Colonic mucosa (tissue), 4 donors: Measurements from ENCODE around the gene KIF27. TPM values are rescaled to one million over a fixed set of nuclear protein-coding genes. Genes with fewer than 3 reads are reported as not detected.
"Not testable (repeated sequence)": the region's sequence is repeated elsewhere in the genome, so short reads cannot be mapped to it uniquely, and the experiment has no call there.

Source experiments
- DNase-seq: peaks from one replicate; pipeline ENCODE4 v3.0.0-alpha.2; 2020
- H3K27ac ChIP-seq: fragments of 200-600 bp; one replicate; pipeline ENCODE4 v1.8.0; 2021
- H3K27me3 ChIP-seq: fragments of 200-600 bp; one replicate; pipeline ENCODE4 v1.8.0; 2021
- H3K36me3 ChIP-seq: fragments of 200-600 bp; one replicate; pipeline ENCODE4 v1.8.0; 2021
- H3K4me1 ChIP-seq: fragments of 200-600 bp; one replicate; pipeline ENCODE4 v1.8.0; 2021; ENCODE audit warnings: mild to moderate bottlenecking
- H3K4me3 ChIP-seq: fragments of 200-600 bp; one replicate; pipeline ENCODE4 v1.8.0; 2021
- H3K9ac ChIP-seq, 2 donors: one replicate each; pipeline ENCODE4 v1.7.0; 2013; ENCODE audit warnings: control low read depth in 2 of 2, low read depth in 2 of 2, low read length in 2 of 2
- H3K9me3 ChIP-seq: fragments of 200-600 bp; one replicate; pipeline ENCODE4 v1.8.0; 2021
- CTCF ChIP-seq: fragments of 200-600 bp; IDR thresholded peaks from one replicate; pipeline ENCODE4 v1.8.0; 2022; ENCODE audit warnings: antibody characterized with exemption, mild to moderate bottlenecking
- intact Hi-C: fragments of 100-400 bp; cut with DNase I; formaldehyde crosslinking; loops from one replicate; pipeline ENCODE4 v1.14.1; 2022
- total RNA-seq, 2 donors: library from RNA; stranded (reverse); fragmentation: NEBNext Ultra II Directional in 1 of 2; extraction: Animal tissue kit (Norgen Biotek cat#: 25700) in 1 of 2; gene quantifications; one replicate each; pipeline ENCODE4 v1.2.1, GENCODE V29; 2021
- donor health status: healthy.
- donor health status: DM: no; HTN: no; CAD: no.
- donor health status: DM: no; HTN: no; CAD: no.

KIF27 gene
- total RNA-seq, 2 donors from 2014 or later, result 3.0 to 4.0 TPM

- Histone ChIP-seq H3K36me3 (no peaks in the 10 kb centered on the region), H3K9ac (peak overlapping the region; percentile 77 to 86)
These were observed 35.9 kb upstream of the KIF27 start for GRCh38 chr9:83957248-83957513.

GRCh38 chr9:83956436-83957247 is 35.4 kb upstream of the KIF27 start:
- no peaks in the 10 kb centered on the region for H3K27me3 ChIP-seq
- H3K9ac ChIP-seq, result peak overlapping the region; percentile 77 to 86
- peak overlapping the region; percentile 87 for H3K27ac ChIP-seq
- peak; percentile 91 for DNase-seq
- TF ChIP-seq CTCF, result no peak
- H3K4me3 ChIP-seq, result peak overlapping the region; percentile 62
- no peaks in the 10 kb centered on the region for H3K36me3 ChIP-seq
- intact Hi-C loops, result no loop called here
- no peaks in the 10 kb centered on the region for H3K9me3 ChIP-seq
- H3K4me1 ChIP-seq, result no peaks in the 10 kb centered on the region

More at GRCh38 chr9:83957248-83957513, 35.9 kb upstream of the KIF27 start:
- H3K4me3 ChIP-seq, result peak overlapping the region; percentile 62
- H3K9me3 ChIP-seq, result no peaks in the 10 kb centered on the region
- H3K4me1 ChIP-seq, result peaks cover 3% of the 10 kb centered on the region
- no peak for TF ChIP-seq CTCF
- DNase-seq, result no peak
- no peaks in the 10 kb centered on the region for H3K27me3 ChIP-seq
- peak overlapping the region; percentile 87 for H3K27ac ChIP-seq
- intact Hi-C loops, result no loop called here

- intact Hi-C loops, result no loop called here
- Histone ChIP-seq H3K4me3 (peak overlapping the region; percentile 62), H3K9ac (peak overlapping the region; percentile 77 to 86), H3K9me3 (no peaks in the 10 kb centered on the region), H3K27me3 (no peaks in the 10 kb centered on the region), H3K27ac (peak overlapping the region; percentile 87), H3K4me1 (no peaks in the 10 kb centered on the region), H3K36me3 (no peaks in the 10 kb centered on the region)
- TF ChIP-seq CTCF, result no peak
- no peak for DNase-seq
These were observed 34.8 kb upstream of the KIF27 start for GRCh38 chr9:83956086-83956435.

- H3K27ac ChIP-seq, H3K9me3 ChIP-seq, H3K4me1 ChIP-seq, H3K36me3 ChIP-seq, H3K27me3 ChIP-seq, H3K4me3 ChIP-seq, DNase-seq, H3K9ac ChIP-seq, intact Hi-C loops: not testable (repeated sequence)
These were observed 26.9 kb upstream of the KIF27 start for GRCh38 chr9:83948096-83948495.

- H3K27ac ChIP-seq, result no peak overlapping the region
- H3K9ac ChIP-seq, result no peak overlapping the region
- H3K27me3 ChIP-seq, result no peaks in the 10 kb centered on the region
- no peak for DNase-seq
- TF ChIP-seq CTCF, result no peak
- intact Hi-C loops, result no loop called here
- no peaks in the 10 kb centered on the region for H3K9me3 ChIP-seq
- H3K4me1 ChIP-seq, result no peaks in the 10 kb centered on the region
- no peak overlapping the region for H3K4me3 ChIP-seq
- no peaks in the 10 kb centered on the region for H3K36me3 ChIP-seq
These were observed 19.5 kb upstream of the KIF27 start for GRCh38 chr9:83940590-83941303.

GRCh38 chr9:83937861-83938455 is 16.7 kb upstream of the KIF27 start:
- Histone ChIP-seq H3K4me3 (no peak overlapping the region), H3K27ac (no peak overlapping the region), H3K9me3 (no peaks in the 10 kb centered on the region), H3K36me3 (no peaks in the 10 kb centered on the region), H3K4me1 (no peaks in the 10 kb centered on the region), H3K27me3 (no peaks in the 10 kb centered on the region), H3K9ac (no peak overlapping the region)
- intact Hi-C loops, result loop anchor here (2.0 to 10.0 kb wide), 2 partner anchors 227 to 323 kb away; no protein-coding TSS in a partner anchor
- no peak for DNase-seq
- peak; percentile 45 for TF ChIP-seq CTCF
